Activated CD4-positive, alpha-beta T cell treated with anti-CD3 and anti-CD28 coated beads, Interleukin-2, amount 50 U/mL, for 48 hours (primary cell): ENCODE results near the gene VDAC1.

Experiments used
- DNase-seq, 2 experiments: peaks; one replicate each; pipeline ENCODE4 v3.0.0-alpha.2; 2020

Gene VDAC1

GRCh38 chr5:134022333-134022732 lies 17.6 kb upstream of the VDAC1 start:
- no peak for DNase-seq

- DNase-seq: no peak
Measured at GRCh38 chr5:134020188-134020587, 15.4 kb upstream of the VDAC1 start.

GRCh38 chr5:134019636-134020035 lies 14.9 kb upstream of the VDAC1 start:
- no peak for DNase-seq

GRCh38 chr5:134018986-134019316 lies 14.2 kb upstream of the VDAC1 start:
- no peak for DNase-seq

GRCh38 chr5:134018154-134018985 lies 13.6 kb upstream of the VDAC1 start:
- DNase-seq: no peak

GRCh38 chr5:134008266-134008749 lies 3.5 kb upstream of the VDAC1 start:
- no peak for DNase-seq

GRCh38 chr5:134007581-134008265 lies 2.9 kb upstream of the VDAC1 start:
- DNase-seq: no peak

- DNase-seq: no peak
Measured at GRCh38 chr5:134006115-134006514, 1.3 kb upstream of the VDAC1 start.

GRCh38 chr5:134005417-134006061 lies 764 bp upstream of the VDAC1 start:
- DNase-seq: no peak

- peak; percentile 55 to 61 for DNase-seq
Measured at GRCh38 chr5:134003817-134004625, 754 bp downstream of the VDAC1 start.

- peak; percentile 47 to 55 for DNase-seq
Measured at GRCh38 chr5:134003064-134003816, 1.5 kb downstream of the VDAC1 start.

GRCh38 chr5:134001938-134002731 lies 2.6 kb downstream of the VDAC1 start:
- no peak for DNase-seq

GRCh38 chr5:134000696-134001453 lies 3.9 kb downstream of the VDAC1 start:
- DNase-seq: no peak

GRCh38 chr5:134000091-134000511 lies 4.7 kb downstream of the VDAC1 start:
- DNase-seq: no peak

- no peak for DNase-seq
Measured at GRCh38 chr5:133998807-133999206, 6.0 kb downstream of the VDAC1 start.

- DNase-seq: no peak
Measured at GRCh38 chr5:133998042-133998441, 6.7 kb downstream of the VDAC1 start.

GRCh38 chr5:133996683-133997252 lies 8.0 kb downstream of the VDAC1 start:
- DNase-seq: no peak

- no peak for DNase-seq
Measured at GRCh38 chr5:133995883-133996563, 8.8 kb downstream of the VDAC1 start.

- no peak for DNase-seq
Measured at GRCh38 chr5:133995341-133995740, 9.4 kb downstream of the VDAC1 start.

- DNase-seq: no peak
Measured at GRCh38 chr5:133994990-133995333, 9.8 kb downstream of the VDAC1 start.
